ENCODE data around the gene SCGB3A2. TPM values are rescaled to one million over a fixed set of nuclear protein-coding genes. Genes with fewer than 3 reads are reported as not detected.

SCGB3A2 gene
- total RNA-seq, 4 donors from 2014 or later, result not detected

- TF ChIP-seq POLR2A (IDR thresholded peaks at IDR 0.05), result no peak
- DNase-seq (ENCODE audit: low spot score in 2 of 2), result no peak
- H3K4me3 ChIP-seq, result no peak overlapping the region
- no peaks in the 10 kb centered on the region for H3K4me1 ChIP-seq
- WGBS, result 31% methylated on average over 2 of the region's 2 CpGs
- no peaks in the 10 kb centered on the region for H3K36me3 ChIP-seq
- H3K27me3 ChIP-seq, result no peaks in the 10 kb centered on the region
- H3K9me3 ChIP-seq, result no peaks in the 10 kb centered on the region
- H3K27ac ChIP-seq, result no peak overlapping the region
Measured at GRCh38 chr5:147918101-147918685, 39.7 kb downstream of the SCGB3A2 start.

- TF ChIP-seq EP300 (IDR thresholded peaks at IDR 0.05) (no peak), CTCF (IDR thresholded peaks at IDR 0.05) (no peak), POLR2AphosphoS5 (IDR thresholded peaks at IDR 0.05) (no peak), POLR2A (IDR thresholded peaks at IDR 0.05) (no peak)
- WGBS, result 62% methylated on average over 3 of the region's 3 CpGs
- Histone ChIP-seq H3K4me1 (no peaks in the 10 kb centered on the region), H3K9me3 (no peaks in the 10 kb centered on the region), H3K36me3 (no peaks in the 10 kb centered on the region), H3K4me3 (no peak overlapping the region), H3K27me3 (no peaks in the 10 kb centered on the region), H3K27ac (no peak overlapping the region)
- DNase-seq (ENCODE audit: low spot score in 2 of 2), result no peak
Measured at GRCh38 chr5:147918899-147919298, 40.4 kb downstream of the SCGB3A2 start.

- no peaks in the 10 kb centered on the region for H3K36me3 ChIP-seq
- no peaks in the 10 kb centered on the region for H3K4me1 ChIP-seq
- no peak overlapping the region for H3K27ac ChIP-seq
- H3K4me3 ChIP-seq, result no peak overlapping the region
- WGBS, result 88% methylated on average over 4 of the region's 4 CpGs
- H3K27me3 ChIP-seq, result no peaks in the 10 kb centered on the region
- DNase-seq (ENCODE audit: low spot score in 2 of 2), result no peak
- H3K9me3 ChIP-seq, result no peaks in the 10 kb centered on the region
- no peak for TF ChIP-seq POLR2A (IDR thresholded peaks at IDR 0.05)
- TF ChIP-seq CTCF (IDR thresholded peaks at IDR 0.05), result no peak
- TF ChIP-seq EP300 (IDR thresholded peaks at IDR 0.05), result no peak
- TF ChIP-seq POLR2AphosphoS5 (IDR thresholded peaks at IDR 0.05), result no peak
Measured at GRCh38 chr5:147920420-147921030, 42.0 kb downstream of the SCGB3A2 start.

GRCh38 chr5:147921136-147921535 is 42.6 kb downstream of the SCGB3A2 start:
- 41% methylated on average over 2 of the region's 2 CpGs for WGBS
- Histone ChIP-seq H3K36me3 (no peaks in the 10 kb centered on the region), H3K4me1 (no peaks in the 10 kb centered on the region), H3K9me3 (no peaks in the 10 kb centered on the region), H3K27ac (no peak overlapping the region), H3K4me3 (no peak overlapping the region), H3K27me3 (no peaks in the 10 kb centered on the region)
- TF ChIP-seq POLR2AphosphoS5 (IDR thresholded peaks at IDR 0.05) (no peak), POLR2A (IDR thresholded peaks at IDR 0.05) (no peak), EP300 (IDR thresholded peaks at IDR 0.05) (no peak), CTCF (IDR thresholded peaks at IDR 0.05) (no peak)
- DNase-seq (ENCODE audit: low spot score in 2 of 2), result no peak

GRCh38 chr5:147925020-147925419 is 46.5 kb downstream of the SCGB3A2 start:
- Histone ChIP-seq H3K27ac (no peak overlapping the region), H3K9me3 (no peaks in the 10 kb centered on the region), H3K4me1 (no peaks in the 10 kb centered on the region), H3K4me3 (no peak overlapping the region), H3K27me3 (no peaks in the 10 kb centered on the region), H3K36me3 (no peaks in the 10 kb centered on the region)
- no peak for DNase-seq (ENCODE audit: low spot score in 2 of 2)
- 68% methylated on average over 4 of the region's 4 CpGs for WGBS
- TF ChIP-seq POLR2A (IDR thresholded peaks at IDR 0.05) (no peak), EP300 (IDR thresholded peaks at IDR 0.05) (no peak), POLR2AphosphoS5 (IDR thresholded peaks at IDR 0.05) (no peak), CTCF (IDR thresholded peaks at IDR 0.05) (no peak)

All from suprapubic skin (tissue), 4 donors.